MM.1S (cell line): Measurements from ENCODE around the gene GALNT9.

Source experiments
- EZH2 ChIP-seq: fragments of 300-600 bp; sonication (generic); optimal IDR thresholded peaks from 2 replicates; pipeline ENCODE3; 2017; ENCODE audit warnings: low read depth, mild to moderate bottlenecking, antibody characterized with exemption, low read length, mixed read lengths
- EZH2phosphoT487 ChIP-seq: fragments of 300-600 bp; sonication (generic); IDR thresholded peaks from 2 replicates; pipeline ENCODE4 v1.6.1; 2018; ENCODE audit warnings: antibody characterized with exemption, low read length
- TF ChIP-seq, protein P1 (sequence below): fragments of 300-600 bp; sonication (generic); IDR thresholded peaks from 2 replicates; pipeline ENCODE4 v1.5.1; 2016; ENCODE audit warnings: antibody characterized with exemption, low read length, mixed read lengths

DNA sequence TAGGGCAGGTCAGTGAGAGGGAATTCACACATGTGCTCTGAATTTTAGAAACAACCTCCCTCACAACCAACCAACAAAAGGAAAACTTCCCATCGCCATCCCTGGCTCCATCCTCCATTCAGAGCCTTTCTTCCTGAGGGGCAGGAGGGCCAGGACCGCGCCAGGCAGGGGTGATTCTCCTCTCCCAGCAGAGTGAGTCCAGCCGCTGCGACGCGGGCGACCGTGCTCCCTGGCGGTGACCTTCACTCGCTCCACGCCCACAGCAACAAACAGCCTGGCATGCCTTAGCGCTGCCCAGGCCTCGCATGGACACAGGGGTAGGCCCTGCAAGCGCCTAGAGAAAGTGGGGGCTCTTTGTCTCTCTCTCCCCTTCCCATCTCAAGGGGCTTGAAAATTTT, 3.7 kb downstream of the GALNT9 start:
- TF ChIP-seq, protein P1, sequence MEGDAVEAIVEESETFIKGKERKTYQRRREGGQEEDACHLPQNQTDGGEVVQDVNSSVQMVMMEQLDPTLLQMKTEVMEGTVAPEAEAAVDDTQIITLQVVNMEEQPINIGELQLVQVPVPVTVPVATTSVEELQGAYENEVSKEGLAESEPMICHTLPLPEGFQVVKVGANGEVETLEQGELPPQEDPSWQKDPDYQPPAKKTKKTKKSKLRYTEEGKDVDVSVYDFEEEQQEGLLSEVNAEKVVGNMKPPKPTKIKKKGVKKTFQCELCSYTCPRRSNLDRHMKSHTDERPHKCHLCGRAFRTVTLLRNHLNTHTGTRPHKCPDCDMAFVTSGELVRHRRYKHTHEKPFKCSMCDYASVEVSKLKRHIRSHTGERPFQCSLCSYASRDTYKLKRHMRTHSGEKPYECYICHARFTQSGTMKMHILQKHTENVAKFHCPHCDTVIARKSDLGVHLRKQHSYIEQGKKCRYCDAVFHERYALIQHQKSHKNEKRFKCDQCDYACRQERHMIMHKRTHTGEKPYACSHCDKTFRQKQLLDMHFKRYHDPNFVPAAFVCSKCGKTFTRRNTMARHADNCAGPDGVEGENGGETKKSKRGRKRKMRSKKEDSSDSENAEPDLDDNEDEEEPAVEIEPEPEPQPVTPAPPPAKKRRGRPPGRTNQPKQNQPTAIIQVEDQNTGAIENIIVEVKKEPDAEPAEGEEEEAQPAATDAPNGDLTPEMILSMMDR: no peak
- no peak for TF ChIP-seq EZH2phosphoT487
- TF ChIP-seq EZH2: no peak
